Caco-2 (cell line): ENCODE results near the gene FIZ1. TPM values are rescaled to one million over a fixed set of nuclear protein-coding genes. Genes with fewer than 3 reads are reported as not detected.

Source experiments
- BruUV-seq: library from RNA; stranded (reverse); fragments of 400-500 nt; replicated peaks from 2 replicates; lab custom pipeline; 2021; lab: Mats Ljungman, UMichigan
- CTCF ChIA-PET: fragments of 300-600 bp; sonication (Branson Sonifier 250); formaldehyde crosslinking; loops from one replicate; lab custom pipeline; 2022; ENCODE audit warnings: antibody characterized with exemption; lab: Charles Lee
- POLR2A ChIA-PET: fragments of 300-600 bp; sonication (Branson Sonifier 250); formaldehyde crosslinking; loops from one replicate; lab custom pipeline; 2022; ENCODE audit warnings: antibody characterized with exemption; lab: Charles Lee
- DNase-seq, 2 experiments: peaks; one replicate each; pipeline versions ENCODE4 v3.0.0 to v3.0.0-alpha.2; 2020 to 2022
- H3K27me3 ChIP-seq: replicated peaks from 2 replicates; pipeline ENCODE4 v1.6.0; 2011; ENCODE audit warnings: low read length; ENCODE audit not compliant: control insufficient read depth, insufficient read depth
- H3K36me3 ChIP-seq: 2 replicates; pipeline ENCODE4 v1.5.1; 2011; ENCODE audit warnings: low read length; ENCODE audit not compliant: control insufficient read depth, insufficient read depth
- H3K4me1 ChIP-seq: fragments of 250-450 bp; sonication (Bioruptor Pico); 2 replicates; pipeline ENCODE4 v1.5.1; 2020; ENCODE audit warnings: mild to moderate bottlenecking
- H3K4me3 ChIP-seq: 2 replicates; pipeline ENCODE4 v1.5.1; 2011; ENCODE audit warnings: low read depth, mild to moderate bottlenecking, control low read depth, low read length
- H3K9me3 ChIP-seq: fragments of 250-450 bp; sonication (Bioruptor Pico); 2 replicates; pipeline ENCODE4 v1.5.1; 2020; ENCODE audit warnings: mild to moderate bottlenecking, moderate library complexity
- H3K27ac Mint-ChIP-seq: one replicate; pipeline ENCODE4 v1.8.0; 2022; ENCODE audit warnings: mixed read lengths; ENCODE audit not compliant: unreplicated experiment
- H3K27me3 Mint-ChIP-seq: one replicate; pipeline ENCODE4 v1.8.0; 2022; ENCODE audit warnings: mixed read lengths; ENCODE audit not compliant: insufficient read depth, unreplicated experiment
- H3K36me3 Mint-ChIP-seq: one replicate; pipeline ENCODE4 v1.8.0; 2022; ENCODE audit warnings: mild to moderate bottlenecking, mixed read lengths; ENCODE audit not compliant: insufficient read depth, unreplicated experiment
- H3K4me1 Mint-ChIP-seq: one replicate; pipeline ENCODE4 v1.8.0; 2022; ENCODE audit warnings: low read depth, mixed read lengths; ENCODE audit not compliant: unreplicated experiment
- H3K4me3 Mint-ChIP-seq: one replicate; pipeline ENCODE4 v1.8.0; 2022; ENCODE audit warnings: mild to moderate bottlenecking, moderate library complexity, mixed read lengths; ENCODE audit not compliant: unreplicated experiment
- H3K9me3 Mint-ChIP-seq: one replicate; pipeline ENCODE4 v1.8.0; 2022; ENCODE audit warnings: mixed read lengths; ENCODE audit not compliant: unreplicated experiment
- CTCF ChIP-seq, 2 experiments: fragments of 200-600 bp in 1 of 2; IDR thresholded peaks; 1 replicate in 1 of 2; 2 replicates in 1 of 2; pipeline versions ENCODE4 v1.5.1 to v1.8.0; 2011 to 2022; ENCODE audit warnings: antibody characterized with exemption in 1 of 2, control low read depth in 1 of 2, inconsistent platforms in 1 of 2, low read depth in 1 of 2, low read length in 1 of 2, mild to moderate bottlenecking in 1 of 2, moderate library complexity in 1 of 2; ENCODE audit not compliant: insufficient read depth in 1 of 2, severe bottlenecking in 1 of 2, unreplicated experiment in 1 of 2
- intact Hi-C: fragments of 100-400 bp; cut with micrococcal nuclease; formaldehyde crosslinking; loops from one replicate; pipeline ENCODE4 v1.10.0; 2022; ENCODE audit not compliant: unreplicated experiment
- total RNA-seq: library from RNA; stranded (reverse); gene quantifications from 2 replicates; pipeline ENCODE4 v1.2.3, GENCODE V29; 2022

FIZ1 gene
- total RNA-seq, 1 experiment from 2014 or later = 27.2 TPM

- Mint-ChIP-seq H3K9me3 (no peaks in the 10 kb centered on the region), H3K4me1 (peaks cover 12% of the 10 kb centered on the region), H3K27me3 (no peaks in the 10 kb centered on the region), H3K36me3 (peaks cover 30% of the 10 kb centered on the region), H3K4me3 (no peak overlapping the region), H3K27ac (no peak overlapping the region)
- Histone ChIP-seq H3K36me3 (0 out of 2 replicates have a peak, but pooled peaks cover under 1% of the 10 kb centered on the region), H3K4me1 (peaks cover 5% of the 10 kb centered on the region; the same call in 1 of the 2 replicates), H3K27me3 (no peaks in the 10 kb centered on the region), H3K9me3 (no peaks in the 10 kb centered on the region), H3K4me3 (no peak overlapping the region)
- ChIA-PET POLR2A (interaction anchor here (0.7 kb wide), 1 partner anchor 9 kb away, joined by 4 read pairs; the partner anchor contains the start of gene FIZ1), CTCF (no interaction called here)
- intact Hi-C loops = no loop called here
- no peak for TF ChIP-seq CTCF (IDR thresholded peaks at IDR 0.05; ENCODE audit: insufficient read depth in 1 of 2, low read depth in 1 of 2, low read length in 1 of 2, severe bottlenecking in 1 of 2, unreplicated experiment in 1 of 2)
- DNase-seq = no peak
- no TSS peak for BruUV-seq
Observed at GRCh38 chr19:55590109-55590508, 9.2 kb downstream of the FIZ1 start.

DNA sequence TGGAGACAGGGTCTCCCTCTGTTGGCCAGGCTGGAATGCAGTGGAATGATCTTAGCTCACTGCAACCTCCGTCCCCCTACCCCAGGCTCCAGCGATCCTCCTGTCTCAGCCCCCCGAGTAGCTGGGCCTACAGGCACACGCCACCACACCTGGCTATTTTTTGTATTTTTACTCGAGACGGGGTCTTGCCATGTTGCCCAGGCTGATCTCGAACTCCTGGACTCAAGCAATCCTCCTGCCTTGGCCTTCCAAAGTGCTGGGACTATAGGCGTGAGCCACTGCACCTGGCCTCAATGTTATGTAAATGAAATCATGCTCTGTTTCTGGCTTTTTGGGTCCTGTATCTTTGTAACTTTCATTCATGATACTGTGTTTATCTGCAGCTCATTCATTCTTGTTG, 10.6 kb downstream of the FIZ1 start:
- H3K9me3 Mint-ChIP-seq = no peaks in the 10 kb centered on the region
- peak overlapping the region; percentile 33 for H3K4me3 Mint-ChIP-seq
- POLR2A ChIA-PET = interaction anchor here (0.6 kb wide), 2 partner anchors 15 to 30 kb away, joined by 4 to 14 read pairs; no protein-coding TSS in a partner anchor
- Histone ChIP-seq H3K4me1 (peaks cover 5% of the 10 kb centered on the region; the same call in 1 of the 2 replicates), H3K4me3 (no peak overlapping the region), H3K9me3 (no peaks in the 10 kb centered on the region), H3K36me3 (no peaks in the 10 kb centered on the region), H3K27me3 (no peaks in the 10 kb centered on the region)
- no peaks in the 10 kb centered on the region for H3K27me3 Mint-ChIP-seq
- H3K4me1 Mint-ChIP-seq = peaks cover 14% of the 10 kb centered on the region
- CTCF ChIA-PET = interaction anchor here (0.6 to 0.7 kb wide), 2 partner anchors 9 to 485 kb away, joined by 4 to 8 read pairs; no protein-coding TSS in a partner anchor
- TF ChIP-seq CTCF (IDR thresholded peaks at IDR 0.05; ENCODE audit: insufficient read depth in 1 of 2, low read depth in 1 of 2, low read length in 1 of 2, severe bottlenecking in 1 of 2, unreplicated experiment in 1 of 2) = no peak
- no TSS peak for BruUV-seq
- DNase-seq = no peak
- H3K36me3 Mint-ChIP-seq = peaks cover 24% of the 10 kb centered on the region
- H3K27ac Mint-ChIP-seq = no peak overlapping the region
- intact Hi-C loops = no loop called here

GRCh38 chr19:55586976-55587668, 12.2 kb downstream of the FIZ1 start:
- Mint-ChIP-seq H3K4me3 (peak overlapping the region; percentile 75), H3K27ac (peak overlapping the region; percentile 81), H3K4me1 (peaks cover 16% of the 10 kb centered on the region), H3K36me3 (peaks cover 24% of the 10 kb centered on the region), H3K27me3 (no peaks in the 10 kb centered on the region), H3K9me3 (no peaks in the 10 kb centered on the region)
- Histone ChIP-seq H3K4me3 (peak overlapping the region; percentile 42), H3K9me3 (no peaks in the 10 kb centered on the region), H3K36me3 (no peaks in the 10 kb centered on the region), H3K27me3 (no peaks in the 10 kb centered on the region), H3K4me1 (peaks cover 11% of the 10 kb centered on the region)
- peak; percentile 98 for DNase-seq
- ChIA-PET POLR2A (interaction anchor here (0.8 to 2.9 kb wide), 3 partner anchors 12 to 125 kb away, joined by 4 to 21 read pairs (median 4); partner anchors contain the start of genes FIZ1, ISOC2, ZNF524 and ZNF865), CTCF (interaction anchor here (1.0 to 1.4 kb wide), 4 partner anchors 12 to 75 kb away, joined by 3 to 5 read pairs (median 4); partner anchors contain the start of gene FIZ1)
- BruUV-seq = TSS peak; percentile 84
- intact Hi-C loops = loop anchor here (1.0 kb wide), 1 partner anchor 12 kb away; the partner anchor contains the start of gene FIZ1
- TF ChIP-seq CTCF (IDR thresholded peaks at IDR 0.05; ENCODE audit: insufficient read depth in 1 of 2, low read depth in 1 of 2, low read length in 1 of 2, severe bottlenecking in 1 of 2, unreplicated experiment in 1 of 2) = no peak
